Liver (tissue), 3 donors: ENCODE data around the gene RUNDC3A.

Experiments
- EGR1 ChIP-seq, 2 donors: IDR thresholded peaks; 2 replicates each; pipeline ENCODE4 v1.6.1; 2016 to 2018; ENCODE audit warnings: antibody characterized with exemption in 2 of 2, low read depth in 2 of 2
- FOXA2 ChIP-seq: IDR thresholded peaks from 2 replicates; pipeline ENCODE4 v1.6.1; 2016; ENCODE audit warnings: antibody characterized with exemption
- GABPA ChIP-seq, 2 donors: IDR thresholded peaks in 1 of 2; conservative IDR thresholded peaks in 1 of 2; 2 replicates each; pipeline ENCODE4 v1.6.1; 2016; ENCODE audit warnings: antibody characterized with exemption in 2 of 2, mild to moderate bottlenecking in 1 of 2, moderate library complexity in 1 of 2
- HNF4G ChIP-seq: IDR thresholded peaks from 2 replicates; pipeline ENCODE4 v1.6.1; 2016; ENCODE audit warnings: antibody characterized with exemption
- RAD21 ChIP-seq, 2 donors: IDR thresholded peaks; 2 replicates each; pipeline ENCODE4 v1.6.1; 2016; ENCODE audit warnings: antibody characterized with exemption in 2 of 2, mild to moderate bottlenecking in 2 of 2
- RXRA ChIP-seq, 2 donors: IDR thresholded peaks; 2 replicates each; pipeline ENCODE4 v1.6.1; 2017 to 2018; ENCODE audit warnings: antibody characterized with exemption in 2 of 2, mild to moderate bottlenecking in 1 of 2
- SP1 ChIP-seq: IDR thresholded peaks from 2 replicates; pipeline ENCODE4 v1.6.1; 2018; ENCODE audit warnings: antibody characterized with exemption, mild to moderate bottlenecking
- TAF1 ChIP-seq: conservative IDR thresholded peaks from 2 replicates; pipeline ENCODE4 v1.6.1; 2016; ENCODE audit warnings: antibody characterized with exemption, mild to moderate bottlenecking
- YY1 ChIP-seq: IDR thresholded peaks from 2 replicates; pipeline ENCODE4 v1.6.1; 2016; ENCODE audit warnings: antibody characterized with exemption, mild to moderate bottlenecking
- TF ChIP-seq, protein P1 (sequence below): fragments of 150-350 bp; IDR thresholded peaks from 2 replicates; pipeline ENCODE4 v1.5.1; 2017; ENCODE audit warnings: improper control_type of control experiment, low read depth, low read length; ENCODE audit not compliant: missing input control
- TF ChIP-seq, protein P2 (sequence below): IDR thresholded peaks from 2 replicates; pipeline ENCODE4 v1.6.1; 2016; ENCODE audit warnings: antibody characterized with exemption, mild to moderate bottlenecking
- TF ChIP-seq, protein P3 (sequence below): IDR thresholded peaks from 2 replicates; pipeline ENCODE4 v1.6.1; 2016; ENCODE audit warnings: antibody characterized with exemption
- donor health status: healthy.
- donor health status: healthy.

DNA sequence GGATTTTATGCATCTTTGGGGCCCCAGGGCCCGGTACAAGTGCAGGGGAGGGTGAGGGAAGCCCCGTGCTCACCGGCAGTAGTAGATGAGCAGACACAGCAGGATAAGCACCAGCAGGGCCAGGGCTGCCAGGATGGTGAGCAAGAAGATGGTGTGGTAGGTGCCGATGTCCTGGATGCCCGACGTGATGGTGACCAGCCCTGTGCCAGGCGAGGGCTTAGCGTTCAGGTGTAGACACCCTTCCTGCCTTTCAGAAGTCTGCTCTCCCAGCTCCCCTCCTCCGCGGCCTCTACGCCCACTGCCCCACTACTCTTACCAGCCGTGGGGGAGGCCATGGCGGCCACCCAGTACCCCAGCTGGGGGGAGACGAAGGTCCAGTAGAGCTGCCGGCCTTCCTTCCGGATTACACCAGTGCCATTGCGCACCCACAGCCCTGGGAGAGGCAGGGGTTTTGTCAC lies 47.3 kb downstream of the RUNDC3A start:
- no peak for TF ChIP-seq RAD21 (IDR thresholded peaks at IDR 0.05)
- TF ChIP-seq, protein P1, sequence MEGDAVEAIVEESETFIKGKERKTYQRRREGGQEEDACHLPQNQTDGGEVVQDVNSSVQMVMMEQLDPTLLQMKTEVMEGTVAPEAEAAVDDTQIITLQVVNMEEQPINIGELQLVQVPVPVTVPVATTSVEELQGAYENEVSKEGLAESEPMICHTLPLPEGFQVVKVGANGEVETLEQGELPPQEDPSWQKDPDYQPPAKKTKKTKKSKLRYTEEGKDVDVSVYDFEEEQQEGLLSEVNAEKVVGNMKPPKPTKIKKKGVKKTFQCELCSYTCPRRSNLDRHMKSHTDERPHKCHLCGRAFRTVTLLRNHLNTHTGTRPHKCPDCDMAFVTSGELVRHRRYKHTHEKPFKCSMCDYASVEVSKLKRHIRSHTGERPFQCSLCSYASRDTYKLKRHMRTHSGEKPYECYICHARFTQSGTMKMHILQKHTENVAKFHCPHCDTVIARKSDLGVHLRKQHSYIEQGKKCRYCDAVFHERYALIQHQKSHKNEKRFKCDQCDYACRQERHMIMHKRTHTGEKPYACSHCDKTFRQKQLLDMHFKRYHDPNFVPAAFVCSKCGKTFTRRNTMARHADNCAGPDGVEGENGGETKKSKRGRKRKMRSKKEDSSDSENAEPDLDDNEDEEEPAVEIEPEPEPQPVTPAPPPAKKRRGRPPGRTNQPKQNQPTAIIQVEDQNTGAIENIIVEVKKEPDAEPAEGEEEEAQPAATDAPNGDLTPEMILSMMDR, result no peak
- no peak for TF ChIP-seq FOXA2
- TF ChIP-seq, protein P2, sequence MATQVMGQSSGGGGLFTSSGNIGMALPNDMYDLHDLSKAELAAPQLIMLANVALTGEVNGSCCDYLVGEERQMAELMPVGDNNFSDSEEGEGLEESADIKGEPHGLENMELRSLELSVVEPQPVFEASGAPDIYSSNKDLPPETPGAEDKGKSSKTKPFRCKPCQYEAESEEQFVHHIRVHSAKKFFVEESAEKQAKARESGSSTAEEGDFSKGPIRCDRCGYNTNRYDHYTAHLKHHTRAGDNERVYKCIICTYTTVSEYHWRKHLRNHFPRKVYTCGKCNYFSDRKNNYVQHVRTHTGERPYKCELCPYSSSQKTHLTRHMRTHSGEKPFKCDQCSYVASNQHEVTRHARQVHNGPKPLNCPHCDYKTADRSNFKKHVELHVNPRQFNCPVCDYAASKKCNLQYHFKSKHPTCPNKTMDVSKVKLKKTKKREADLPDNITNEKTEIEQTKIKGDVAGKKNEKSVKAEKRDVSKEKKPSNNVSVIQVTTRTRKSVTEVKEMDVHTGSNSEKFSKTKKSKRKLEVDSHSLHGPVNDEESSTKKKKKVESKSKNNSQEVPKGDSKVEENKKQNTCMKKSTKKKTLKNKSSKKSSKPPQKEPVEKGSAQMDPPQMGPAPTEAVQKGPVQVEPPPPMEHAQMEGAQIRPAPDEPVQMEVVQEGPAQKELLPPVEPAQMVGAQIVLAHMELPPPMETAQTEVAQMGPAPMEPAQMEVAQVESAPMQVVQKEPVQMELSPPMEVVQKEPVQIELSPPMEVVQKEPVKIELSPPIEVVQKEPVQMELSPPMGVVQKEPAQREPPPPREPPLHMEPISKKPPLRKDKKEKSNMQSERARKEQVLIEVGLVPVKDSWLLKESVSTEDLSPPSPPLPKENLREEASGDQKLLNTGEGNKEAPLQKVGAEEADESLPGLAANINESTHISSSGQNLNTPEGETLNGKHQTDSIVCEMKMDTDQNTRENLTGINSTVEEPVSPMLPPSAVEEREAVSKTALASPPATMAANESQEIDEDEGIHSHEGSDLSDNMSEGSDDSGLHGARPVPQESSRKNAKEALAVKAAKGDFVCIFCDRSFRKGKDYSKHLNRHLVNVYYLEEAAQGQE, result no peak
- no peak for TF ChIP-seq TAF1
- no peak for TF ChIP-seq GABPA (IDR thresholded peaks at IDR 0.05 in 1 of 2, conservative IDR thresholded peaks at IDR 0.05 in 1 of 2)
- TF ChIP-seq, protein P3, sequence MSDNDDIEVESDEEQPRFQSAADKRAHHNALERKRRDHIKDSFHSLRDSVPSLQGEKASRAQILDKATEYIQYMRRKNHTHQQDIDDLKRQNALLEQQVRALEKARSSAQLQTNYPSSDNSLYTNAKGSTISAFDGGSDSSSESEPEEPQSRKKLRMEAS, result no peak
- TF ChIP-seq EGR1 (IDR thresholded peaks at IDR 0.05; ENCODE audit: low read depth in 2 of 2), result no peak
- no peak for TF ChIP-seq RXRA (IDR thresholded peaks at IDR 0.05)
- no peak for TF ChIP-seq YY1
- TF ChIP-seq HNF4G, result no peak
- no peak for TF ChIP-seq SP1
